SK-N-MC (cell line): ENCODE results near the gene PRM1.

ENCODE experiments used
- DNase-seq: peaks from one replicate; pipeline ENCODE4 v3.0.0-alpha.2; 2011; ENCODE audit warnings: low read depth, low spot score
- H3K27ac ChIP-seq: fragments of 200-600 bp; sonication (generic); 2 replicates; pipeline ENCODE4 v1.5.1; 2016; ENCODE audit warnings: mixed run types
- H3K36me3 ChIP-seq: fragments of 200-600 bp; sonication (generic); 2 replicates; pipeline ENCODE4 v1.6.1; 2017; ENCODE audit warnings: antibody characterized with exemption, low read length, mixed read lengths; ENCODE audit not compliant: insufficient read depth
- H3K4me3 ChIP-seq: fragments of 200-600 bp; sonication (generic); 2 replicates; pipeline ENCODE4 v1.5.1; 2016
- H3K9ac ChIP-seq: fragments of 200-600 bp; sonication (generic); 2 replicates; pipeline ENCODE4 v1.8.0; 2017; ENCODE audit warnings: mixed run types, mixed read lengths; ENCODE audit not compliant: insufficient read length
- H3K9me3 ChIP-seq: fragments of 200-600 bp; sonication (generic); 2 replicates; pipeline ENCODE4 v1.6.1; 2017; ENCODE audit warnings: low read depth, mild to moderate bottlenecking, antibody characterized with exemption, low read length, moderate library complexity, mixed read lengths
- EZH2 ChIP-seq: fragments of 200-600 bp; sonication (generic); IDR thresholded peaks from one replicate; pipeline ENCODE4 v1.6.1; 2017; ENCODE audit warnings: antibody characterized with exemption
- FOXP2 ChIP-seq: optimal IDR thresholded peaks from 2 replicates; pipeline ENCODE3; 2011; ENCODE audit warnings: mild to moderate bottlenecking, moderate library complexity; ENCODE audit not compliant: insufficient read depth; ENCODE audit errors: extremely low read length, control extremely low read depth
- POLR2AphosphoS5 ChIP-seq: IDR thresholded peaks from 2 replicates; pipeline ENCODE4 v1.6.1; 2012; ENCODE audit warnings: mild to moderate bottlenecking, low read depth, low read length, borderline replicate concordance

Gene PRM1, protein sequence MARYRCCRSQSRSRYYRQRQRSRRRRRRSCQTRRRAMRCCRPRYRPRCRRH

DNA sequence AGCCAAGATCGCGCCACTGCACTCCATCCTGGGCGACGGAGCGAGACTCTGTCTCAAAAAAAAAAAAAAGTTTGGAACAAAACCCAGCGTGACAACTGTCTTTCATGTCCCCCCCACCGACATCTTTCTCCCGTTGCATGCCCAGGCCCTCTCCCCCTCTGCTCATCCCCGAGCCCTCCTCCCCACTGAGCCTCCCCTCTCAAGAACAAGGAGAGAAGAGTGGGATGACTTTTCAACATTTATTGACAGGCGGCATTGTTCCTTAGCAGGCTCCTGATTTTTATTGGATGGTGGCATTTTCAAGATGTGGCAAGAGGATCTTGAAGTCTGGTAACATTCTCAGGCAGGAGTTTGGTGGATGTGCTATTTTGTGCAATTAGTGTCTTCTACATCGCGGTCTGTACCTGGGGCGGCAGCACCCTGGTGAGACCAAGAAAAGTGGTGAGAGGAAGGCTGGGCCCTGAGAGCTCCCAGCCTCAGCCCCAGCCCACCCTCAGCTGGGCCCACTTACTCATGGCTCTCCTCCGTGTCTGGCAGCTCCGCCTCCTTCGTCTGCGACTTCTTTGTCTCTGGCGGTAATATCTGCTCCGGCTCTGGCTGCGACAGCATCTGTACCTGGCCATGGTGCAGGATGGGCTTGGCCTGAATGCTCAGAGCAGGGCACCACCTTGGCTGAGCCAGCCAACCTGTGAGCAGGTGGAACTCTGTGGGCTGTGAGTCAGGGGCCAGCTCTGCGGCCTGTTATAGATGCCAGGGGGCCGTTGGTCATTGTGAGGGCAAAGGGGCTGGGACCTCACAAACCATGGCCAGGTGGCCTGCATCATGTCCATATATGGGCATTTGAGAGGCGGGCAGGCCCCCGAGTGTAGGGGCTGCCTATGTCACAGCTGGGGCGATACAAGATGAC lies at the start of gene PRM1:
Gene PRM1 (minus strand): TSS at position 715 of the 907 bp plus-strand sequence. CDS start 92 bp downstream, at position 623.
- DNase-seq: no peak
- H3K27ac ChIP-seq: no peak within 1 kb of the TSS
- H3K9ac ChIP-seq: no peak within 1 kb of the TSS
- no peaks in the 10 kb centered on the region for H3K36me3 ChIP-seq
- H3K4me3 ChIP-seq: no peak within 1 kb of the TSS
- no peaks in the 10 kb centered on the region for H3K9me3 ChIP-seq
- no peak for TF ChIP-seq EZH2
- no peak for TF ChIP-seq POLR2AphosphoS5
- no peak for TF ChIP-seq FOXP2

- Histone ChIP-seq H3K27ac (no peak overlapping the region), H3K9me3 (no peaks in the 10 kb centered on the region), H3K4me3 (no peak overlapping the region), H3K9ac (no peak overlapping the region), H3K36me3 (no peaks in the 10 kb centered on the region)
- no peak for DNase-seq
- TF ChIP-seq POLR2AphosphoS5 (no peak), EZH2 (no peak), FOXP2 (no peak)
These were observed 49.6 kb upstream of the PRM1 start for GRCh38 chr16:11330526-11331237.

DNA sequence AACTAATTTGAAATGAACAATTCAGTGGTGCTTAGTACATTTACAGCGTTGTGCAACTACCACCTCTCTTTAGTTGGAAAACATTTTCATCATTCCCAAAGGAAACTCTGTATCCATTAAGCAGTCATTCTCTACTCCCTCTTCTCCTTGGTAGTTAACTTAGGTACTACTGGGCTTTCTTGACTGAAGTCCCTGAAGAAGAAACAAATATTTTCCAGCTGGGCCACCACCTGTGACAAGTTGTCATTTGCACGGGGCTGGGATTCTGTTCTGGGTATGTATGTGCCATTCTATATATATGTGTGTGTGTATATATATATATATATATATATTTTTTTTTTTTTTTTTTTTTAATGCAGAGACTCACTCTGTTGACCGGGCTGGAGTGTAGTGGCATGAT lies 48.8 kb upstream of the PRM1 start:
- no peak overlapping the region for H3K9ac ChIP-seq

DNA sequence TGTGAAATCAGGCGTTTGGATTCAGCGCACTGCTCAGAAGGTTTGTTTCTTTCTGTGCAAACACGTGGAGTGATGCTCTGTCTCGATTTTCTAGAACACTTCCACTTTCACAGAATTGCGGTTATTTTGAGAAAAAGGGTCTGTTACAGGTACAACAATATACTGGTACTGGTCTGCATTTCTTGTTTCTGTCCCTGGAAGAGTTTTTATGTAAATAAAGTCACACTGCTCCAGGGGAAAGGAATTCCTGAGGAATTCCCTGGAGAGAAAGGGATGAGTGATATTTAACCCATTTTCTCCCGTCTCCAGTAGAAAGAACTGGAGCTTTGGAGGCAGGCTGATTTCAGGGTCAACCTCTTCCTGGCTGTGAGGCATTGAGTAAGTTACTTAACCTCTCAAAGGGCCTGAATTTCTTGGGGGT lies 48.0 kb upstream of the PRM1 start:
- DNase-seq: no peak
- Histone ChIP-seq H3K9me3 (no peaks in the 10 kb centered on the region), H3K9ac (no peak overlapping the region), H3K4me3 (peak overlapping the region; percentile 31), H3K27ac (no peak overlapping the region), H3K36me3 (no peaks in the 10 kb centered on the region)
- TF ChIP-seq FOXP2: no peak

More for the DNA sequence above, 48.8 kb upstream of the PRM1 start:
- no peaks in the 10 kb centered on the region for H3K36me3 ChIP-seq
- DNase-seq: no peak
- TF ChIP-seq EZH2 (no peak), FOXP2 (no peak), POLR2AphosphoS5 (no peak)
- H3K4me3 ChIP-seq: no peak overlapping the region
- no peaks in the 10 kb centered on the region for H3K9me3 ChIP-seq
- H3K27ac ChIP-seq: no peak overlapping the region

DNA sequence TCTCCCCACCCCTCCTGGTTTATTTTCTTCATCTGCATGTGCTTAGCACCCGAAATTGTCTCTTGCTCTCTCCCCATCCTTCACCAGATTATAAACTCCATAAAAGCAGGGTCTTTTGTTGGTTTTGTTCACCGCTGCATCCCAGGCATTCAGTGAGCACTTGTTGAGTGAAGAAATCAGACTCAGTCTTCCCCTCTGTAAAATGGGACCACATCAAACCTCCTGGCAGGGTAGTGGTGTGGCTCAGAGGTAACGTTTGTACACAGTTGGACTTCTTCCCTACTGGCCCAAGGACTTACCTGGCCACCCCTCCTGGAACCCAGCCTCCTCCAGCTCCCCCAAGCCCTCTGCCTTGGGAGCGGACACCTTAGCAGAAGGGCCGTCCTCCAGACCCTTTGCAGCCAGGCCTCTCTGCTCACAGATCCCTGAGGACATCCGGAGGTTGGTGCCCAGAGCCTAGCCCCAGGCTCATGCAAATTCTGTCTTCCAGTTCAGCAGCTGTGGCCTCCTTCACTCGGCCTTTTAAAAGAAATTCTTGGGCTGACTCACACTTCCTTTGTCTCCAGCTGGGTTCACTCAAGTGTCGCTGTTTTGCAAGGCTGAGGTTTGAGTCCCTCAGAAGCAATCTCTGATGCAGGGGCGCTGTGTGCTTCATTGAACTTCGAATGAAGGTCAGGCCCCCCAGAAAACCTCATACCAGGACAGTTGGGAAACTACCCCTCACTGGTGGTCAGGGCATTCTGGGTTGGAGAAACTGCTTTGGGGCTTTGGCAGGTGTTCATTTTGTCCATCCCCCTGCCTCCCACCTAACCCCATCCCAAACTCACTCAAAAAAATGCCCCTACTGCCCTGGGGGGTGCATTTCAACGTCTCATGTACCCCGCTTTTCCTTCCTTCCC lies 47.3 kb upstream of the PRM1 start:
- Histone ChIP-seq H3K9ac (no peak overlapping the region), H3K9me3 (no peaks in the 10 kb centered on the region), H3K27ac (no peak overlapping the region), H3K4me3 (peak overlapping the region; percentile 31), H3K36me3 (no peaks in the 10 kb centered on the region)
- no peak for TF ChIP-seq EZH2
- TF ChIP-seq FOXP2: no peak
- TF ChIP-seq POLR2AphosphoS5: no peak
- no peak for DNase-seq

DNA sequence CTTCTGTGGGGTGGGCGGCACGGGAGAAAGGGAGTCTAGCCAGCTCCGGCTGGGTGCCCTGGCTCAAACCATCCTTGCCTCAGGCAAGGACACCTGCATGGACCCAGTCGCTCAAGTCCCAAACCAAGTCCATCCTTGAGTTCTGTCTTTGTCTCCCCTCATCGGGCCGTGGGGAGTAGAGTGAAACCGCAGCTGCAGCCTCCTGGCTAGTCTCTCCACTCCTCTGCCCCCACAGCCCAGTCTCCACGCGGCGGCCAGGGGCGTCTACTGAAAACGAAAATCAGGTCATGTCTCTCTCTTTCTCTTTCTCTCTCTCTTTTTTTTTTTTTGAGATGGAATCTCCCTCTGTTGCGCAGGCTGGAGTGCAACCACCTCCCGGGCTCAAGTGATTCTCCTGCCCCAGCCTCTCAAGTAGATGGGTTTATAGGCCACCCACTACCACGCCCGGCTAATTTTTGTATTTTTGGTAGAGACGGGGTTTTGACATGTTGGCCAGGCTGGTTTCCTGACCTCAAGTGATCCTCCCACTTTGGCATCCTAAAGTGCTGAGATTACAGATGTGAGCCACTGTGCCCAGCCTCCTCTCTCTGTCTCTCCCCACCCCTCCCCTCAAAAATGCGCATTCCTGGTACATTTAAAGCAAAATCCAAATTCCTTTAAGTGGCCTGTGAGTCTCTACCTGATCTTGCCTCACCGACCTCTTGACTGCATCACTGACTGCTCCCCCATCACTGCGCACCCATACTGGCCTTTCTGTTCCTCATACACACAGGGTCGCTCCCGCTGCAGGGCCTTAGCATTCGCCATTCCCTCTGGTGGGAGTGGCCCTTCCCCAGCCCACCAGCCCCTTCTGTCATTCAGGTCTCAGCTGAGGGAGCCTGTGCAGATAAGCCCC lies 46.4 kb upstream of the PRM1 start:
- no peaks in the 10 kb centered on the region for H3K36me3 ChIP-seq
- H3K4me3 ChIP-seq: no peak overlapping the region
- DNase-seq: no peak
- no peak overlapping the region for H3K9ac ChIP-seq
- no peak overlapping the region for H3K27ac ChIP-seq
- no peak for TF ChIP-seq EZH2
- no peak for TF ChIP-seq POLR2AphosphoS5
- TF ChIP-seq FOXP2: no peak
- H3K9me3 ChIP-seq: no peaks in the 10 kb centered on the region

- no peak for DNase-seq
- H3K9me3 ChIP-seq: no peaks in the 10 kb centered on the region
- H3K27ac ChIP-seq: no peak overlapping the region
- no peak overlapping the region for H3K9ac ChIP-seq
- TF ChIP-seq FOXP2 (no peak), EZH2 (no peak), POLR2AphosphoS5 (no peak)
- H3K36me3 ChIP-seq: no peaks in the 10 kb centered on the region
- H3K4me3 ChIP-seq: no peak overlapping the region
These were observed 45.7 kb upstream of the PRM1 start for GRCh38 chr16:11326737-11327276.
